NT2/D1 (cell line): ENCODE data around the gene SSUH2.
"Not testable (repeated sequence)": the region's sequence is repeated elsewhere in the genome, so short reads cannot be mapped to it uniquely, and the experiment has no call there.

Experiments
- YY1 ChIP-seq: IDR thresholded peaks from 2 replicates; pipeline ENCODE4 v1.6.1; 2011; ENCODE audit not compliant: insufficient read length, insufficient read depth
- ZNF274 ChIP-seq: IDR thresholded peaks from 2 replicates; pipeline ENCODE4 v1.6.1; 2011; ENCODE audit warnings: mild to moderate bottlenecking, low read depth, low read length

DNA sequence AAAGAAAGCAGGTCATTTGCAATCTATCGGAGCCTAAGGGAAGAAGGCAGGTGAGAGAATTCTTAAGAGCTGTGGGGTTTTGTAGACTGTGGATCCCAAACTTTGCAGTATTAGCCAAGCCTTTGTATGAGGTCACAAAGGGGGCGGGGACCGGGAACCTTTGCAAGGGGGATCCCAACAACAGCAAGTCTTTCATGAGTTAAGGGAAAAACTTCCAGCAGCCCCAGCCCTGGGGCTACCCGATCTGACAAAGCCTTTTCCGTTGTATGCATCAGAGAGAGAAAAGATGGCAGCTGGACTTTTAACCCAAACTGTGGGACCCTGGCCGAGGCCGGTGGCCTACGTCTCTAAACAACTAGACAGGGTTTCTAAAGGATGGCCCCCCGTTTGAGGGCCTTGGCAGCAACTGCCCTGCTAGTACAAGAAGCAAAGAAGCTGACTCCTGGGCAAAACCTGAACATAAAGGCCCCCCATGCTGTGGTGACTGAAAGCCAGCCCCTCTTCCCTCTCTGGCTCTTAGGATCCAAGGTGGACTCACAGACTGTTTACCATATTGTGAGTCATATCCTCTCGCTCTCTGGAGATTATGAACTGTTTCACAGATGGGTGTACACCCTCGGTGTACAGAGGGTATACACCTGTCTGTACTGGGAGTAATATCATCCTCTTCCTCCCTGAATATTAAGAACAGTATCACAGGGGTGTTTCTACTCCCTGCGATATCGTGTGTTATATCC, 35.4 kb upstream of the SSUH2 start:
- TF ChIP-seq ZNF274, YY1: not testable (repeated sequence)
